H9 (cell line): ENCODE results near the gene TCFL5. TPM values are rescaled to one million over a fixed set of nuclear protein-coding genes. Genes with fewer than 3 reads are reported as not detected.
A peak's percentile ranks its signal among the peaks of the same experiment; 100 is the strongest.

Experiments used
- DNase-seq: peaks from one replicate; pipeline ENCODE4 v3.0.0-alpha.2; 2017
- H2AFZ ChIP-seq: one replicate; pipeline ENCODE4 v1.6.1; 2013; ENCODE audit warnings: mild to moderate bottlenecking, low read length, control low read depth, moderate library complexity
- H2AK5ac ChIP-seq: 2 replicates; pipeline ENCODE4 v1.6.1; 2013; ENCODE audit warnings: low read length, control low read depth, mixed read lengths; ENCODE audit not compliant: insufficient read length
- H2BK120ac ChIP-seq: one replicate; pipeline ENCODE4 v1.6.1; 2013; ENCODE audit warnings: low read depth, mild to moderate bottlenecking, low read length, control low read depth, inconsistent platforms; ENCODE audit not compliant: poor library complexity, severe bottlenecking
- H2BK12ac ChIP-seq: 2 replicates; pipeline ENCODE4 v1.6.1; 2013; ENCODE audit warnings: low read length, control low read depth, mixed read lengths, low read depth; ENCODE audit not compliant: insufficient read length
- H2BK15ac ChIP-seq: 2 replicates; pipeline ENCODE4 v1.6.1; 2013; ENCODE audit warnings: low read depth, low read length, control low read depth
- H2BK20ac ChIP-seq: one replicate; pipeline ENCODE4 v1.6.1; 2013; ENCODE audit warnings: low read depth, mild to moderate bottlenecking, low read length, control low read depth, inconsistent platforms; ENCODE audit not compliant: poor library complexity, severe bottlenecking
- H2BK5ac ChIP-seq: 2 replicates; pipeline ENCODE4 v1.6.1; 2013; ENCODE audit warnings: low read length, control low read depth, mixed read lengths; ENCODE audit not compliant: insufficient read length
- H3K14ac ChIP-seq: 2 replicates; pipeline ENCODE4 v1.6.1; 2013; ENCODE audit warnings: low read length, control low read depth; ENCODE audit not compliant: insufficient read depth
- H3K18ac ChIP-seq: 2 replicates; pipeline ENCODE4 v1.6.1; 2013; ENCODE audit warnings: low read depth, mild to moderate bottlenecking, mixed read lengths, low read length, control low read depth; ENCODE audit not compliant: insufficient read length
- H3K23ac ChIP-seq: 2 replicates; pipeline ENCODE4 v1.6.1; 2013; ENCODE audit warnings: low read length, control low read depth, mixed read lengths, low read depth; ENCODE audit not compliant: insufficient read length
- H3K23me2 ChIP-seq: 2 replicates; pipeline ENCODE4 v1.6.1; 2013; ENCODE audit warnings: low read depth, mild to moderate bottlenecking, mixed read lengths, low read length, control low read depth; ENCODE audit not compliant: insufficient read length, poor library complexity, severe bottlenecking
- H3K27ac ChIP-seq: 2 replicates; pipeline ENCODE4 v1.5.1; 2013; ENCODE audit warnings: low read length, control low read depth, mixed read lengths, low read depth; ENCODE audit not compliant: insufficient read length
- H3K27me3 ChIP-seq: 2 replicates; pipeline ENCODE4 v1.6.1; 2013; ENCODE audit warnings: low read length, control low read depth, inconsistent platforms; ENCODE audit not compliant: insufficient read depth
- H3K4ac ChIP-seq: 2 replicates; pipeline ENCODE4 v1.6.1; 2013; ENCODE audit warnings: low read depth, mild to moderate bottlenecking, control low read depth, inconsistent platforms, low read length, moderate library complexity
- H3K4me1 ChIP-seq: 2 replicates; pipeline ENCODE4 v1.6.1; 2013; ENCODE audit warnings: low read length, control low read depth, inconsistent platforms; ENCODE audit not compliant: insufficient read depth
- H3K4me2 ChIP-seq: 2 replicates; pipeline ENCODE4 v1.6.1; 2013; ENCODE audit warnings: low read length, control low read depth, mixed read lengths; ENCODE audit not compliant: insufficient read length, insufficient read depth
- H3K56ac ChIP-seq: 2 replicates; pipeline ENCODE4 v1.6.1; 2013; ENCODE audit warnings: low read depth, mild to moderate bottlenecking, mixed read lengths, low read length, control low read depth; ENCODE audit not compliant: insufficient read length
- H3K79me1 ChIP-seq: 2 replicates; pipeline ENCODE4 v1.6.1; 2013; ENCODE audit warnings: low read depth, mild to moderate bottlenecking, moderate library complexity, low read length, control low read depth, inconsistent platforms; ENCODE audit not compliant: insufficient read depth, poor library complexity, severe bottlenecking
- H3K79me2 ChIP-seq: 2 replicates; pipeline ENCODE4 v1.6.1; 2013; ENCODE audit warnings: low read length, control low read depth, inconsistent platforms; ENCODE audit not compliant: insufficient read depth
- H3K9ac ChIP-seq: 2 replicates; pipeline ENCODE4 v1.6.1; 2013; ENCODE audit warnings: low read length, control low read depth, mixed read lengths; ENCODE audit not compliant: insufficient read length; ENCODE audit errors: extremely low read depth
- H3K9me3 ChIP-seq: one replicate; pipeline ENCODE4 v1.6.1; 2013; ENCODE audit warnings: low read depth, low read length, inconsistent platforms; ENCODE audit not compliant: control insufficient read depth
- H3T11ph ChIP-seq: one replicate; pipeline ENCODE4 v1.6.1; 2013; ENCODE audit warnings: mild to moderate bottlenecking, low read length, control low read depth, inconsistent platforms
- H4K20me1 ChIP-seq: one replicate; pipeline ENCODE4 v1.6.1; 2013; ENCODE audit not compliant: control insufficient read depth, insufficient read length, insufficient read depth
- H4K5ac ChIP-seq: 2 replicates; pipeline ENCODE4 v1.6.1; 2013; ENCODE audit warnings: low read depth, mild to moderate bottlenecking, mixed read lengths, low read length, control low read depth; ENCODE audit not compliant: insufficient read length
- H4K8ac ChIP-seq: replicated peaks from 2 replicates; pipeline ENCODE4 v1.6.1; 2013; ENCODE audit warnings: low read length, control low read depth, mixed read lengths, low read depth; ENCODE audit not compliant: insufficient read length
- H4K91ac ChIP-seq: 2 replicates; pipeline ENCODE4 v1.6.1; 2013; ENCODE audit warnings: low read depth, mild to moderate bottlenecking, moderate library complexity, mixed read lengths, low read length, control low read depth; ENCODE audit not compliant: insufficient read length
- H3K27ac Mint-ChIP-seq, 3 experiments: 2 replicates in 2 of 3; 3 replicates in 1 of 3; pipeline ENCODE4 v1.8.0; 2020 to 2021; ENCODE audit warnings: mixed read lengths in 3 of 3, mild to moderate bottlenecking in 1 of 3, moderate library complexity in 1 of 3
- H3K27me3 Mint-ChIP-seq: 2 replicates; pipeline ENCODE4 v1.8.0; 2021; ENCODE audit warnings: low read depth, mild to moderate bottlenecking, moderate library complexity, mixed read lengths
- H3K36me3 Mint-ChIP-seq, 3 experiments: 2 replicates in 2 of 3; 3 replicates in 1 of 3; pipeline ENCODE4 v1.8.0; 2020 to 2021; ENCODE audit warnings: low read depth in 3 of 3, mixed read lengths in 3 of 3; ENCODE audit not compliant: insufficient read depth in 1 of 3
- H3K4me1 Mint-ChIP-seq, 2 experiments: 2 replicates each; pipeline ENCODE4 v1.8.0; 2020; ENCODE audit warnings: mixed read lengths in 2 of 2
- H3K4me3 Mint-ChIP-seq, 2 experiments: 2 replicates in 1 of 2; 3 replicates in 1 of 2; pipeline ENCODE4 v1.8.0; 2020 to 2021; ENCODE audit warnings: mild to moderate bottlenecking in 2 of 2, mixed read lengths in 2 of 2, moderate library complexity in 1 of 2
- H3K9me3 Mint-ChIP-seq, 2 experiments: 2 replicates in 1 of 2; 3 replicates in 1 of 2; pipeline ENCODE4 v1.8.0; 2020; ENCODE audit warnings: mild to moderate bottlenecking in 2 of 2, mixed read lengths in 2 of 2, moderate library complexity in 1 of 2
- WGBS: extraction: QIAGEN DNeasy Blood & Tissue Kit; methylation state at CpG from one replicate; pipeline ENCODE4 v1.1.7; 2013; ENCODE audit warnings: missing lambda C conversion rate, low lambda C conversion rate, mixed read lengths; ENCODE audit not compliant: insufficient read length; ENCODE audit errors: extremely low coverage; 5-methylcytosine and 5-hydroxymethylcytosine counted together
- total RNA-seq: library from RNA; stranded (reverse); gene quantifications from 2 replicates; pipeline ENCODE4 v1.2.1, GENCODE V29; 2021
- TF ChIP-seq, protein P1 (sequence below): fragments of 200-600 bp; sonication (generic); conservative IDR thresholded peaks from 3 replicates; pipeline ENCODE4 v1.8.0; 2021; ENCODE audit warnings: antibody characterized with exemption, mild to moderate bottlenecking

Gene TCFL5
- total RNA-seq, 1 experiment from 2014 or later = 16.4 TPM

DNA sequence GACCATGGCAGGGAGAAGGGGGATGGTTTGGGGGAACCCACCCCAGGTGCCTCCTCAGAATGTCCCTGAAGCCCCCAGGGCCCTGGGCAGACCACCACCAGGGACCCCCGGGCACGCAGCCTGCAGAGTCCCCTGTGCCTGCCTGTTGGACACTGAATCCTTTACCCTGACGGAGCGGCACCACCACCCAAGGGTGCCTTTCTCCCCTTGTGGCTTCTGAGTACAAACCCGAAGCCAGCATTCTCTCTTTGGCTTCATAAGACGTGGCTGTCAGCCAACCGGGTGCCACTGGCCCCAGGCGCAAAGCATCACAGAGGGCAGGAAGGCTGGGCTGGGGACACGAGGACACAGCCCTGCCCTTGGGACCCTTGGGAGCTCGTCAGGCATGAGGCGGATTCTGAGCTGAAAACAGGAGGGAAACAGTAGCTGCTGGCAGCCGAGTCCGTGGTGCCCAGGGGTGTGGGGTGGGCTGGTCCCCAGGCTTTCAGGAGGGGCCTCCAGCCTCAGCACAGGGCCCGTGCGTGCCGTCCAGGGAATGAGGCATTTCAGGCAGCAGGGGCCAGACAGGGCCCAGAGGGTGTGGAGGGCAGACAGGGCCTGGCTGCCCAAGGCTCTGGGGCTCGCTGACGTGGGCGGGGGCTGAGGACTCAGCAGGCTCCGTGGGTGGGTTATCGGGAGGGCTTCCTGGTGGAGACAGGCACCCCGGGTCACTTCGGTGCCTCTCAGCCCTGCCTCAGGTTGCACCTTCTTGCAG lies 41.2 kb downstream of the TCFL5 start:
- no peak for DNase-seq
- Histone ChIP-seq H4K91ac (no peak overlapping the region), H3K4me2 (no peak overlapping the region), H3K56ac (no peak overlapping the region), H4K5ac (no peak overlapping the region), H3K79me1 (no peaks in the 10 kb centered on the region), H3K23ac (no peak overlapping the region), H2BK120ac (no peak overlapping the region), H3K4ac (no peak overlapping the region), H3K4me1 (no peaks in the 10 kb centered on the region; the same call in 1 of the 2 replicates), H3K27ac (no peak overlapping the region), H2AK5ac (no peak overlapping the region), H3K27me3 (no peaks in the 10 kb centered on the region), H3T11ph (no peak overlapping the region), H3K9me3 (no peaks in the 10 kb centered on the region), H2AFZ (no peak overlapping the region), H3K23me2 (peaks cover 16% of the 10 kb centered on the region), H3K18ac (no peak overlapping the region), H2BK5ac (no peak overlapping the region), H4K8ac (no peak overlapping the region), H3K9ac (no peak overlapping the region), H2BK15ac (no peak overlapping the region), H2BK20ac (no peak overlapping the region), H2BK12ac (no peak overlapping the region), H3K14ac (no peak overlapping the region), H3K79me2 (no peaks in the 10 kb centered on the region), H4K20me1 (no peaks in the 10 kb centered on the region)
- H3K27me3 Mint-ChIP-seq = peaks cover 1% of the 10 kb centered on the region; the same call in 1 of the 2 replicates
- no CpG with 5 or more reads among the region's 23 CpGs for WGBS
- peaks cover 16 to 19% of the 10 kb centered on the region in 2 experiments for H3K4me1 Mint-ChIP-seq
- peak overlapping the region in 1 of 2 experiments; percentile 17; a peak in 1 of 5 replicates for H3K4me3 Mint-ChIP-seq
- no peaks in the 10 kb centered on the region for H3K9me3 Mint-ChIP-seq
- no peak overlapping the region for H3K27ac Mint-ChIP-seq
- peaks cover 0 to 5% (median 0%) of the 10 kb centered on the region in 3 experiments; a peak in 1 of 7 replicates for H3K36me3 Mint-ChIP-seq
- TF ChIP-seq, protein P1, sequence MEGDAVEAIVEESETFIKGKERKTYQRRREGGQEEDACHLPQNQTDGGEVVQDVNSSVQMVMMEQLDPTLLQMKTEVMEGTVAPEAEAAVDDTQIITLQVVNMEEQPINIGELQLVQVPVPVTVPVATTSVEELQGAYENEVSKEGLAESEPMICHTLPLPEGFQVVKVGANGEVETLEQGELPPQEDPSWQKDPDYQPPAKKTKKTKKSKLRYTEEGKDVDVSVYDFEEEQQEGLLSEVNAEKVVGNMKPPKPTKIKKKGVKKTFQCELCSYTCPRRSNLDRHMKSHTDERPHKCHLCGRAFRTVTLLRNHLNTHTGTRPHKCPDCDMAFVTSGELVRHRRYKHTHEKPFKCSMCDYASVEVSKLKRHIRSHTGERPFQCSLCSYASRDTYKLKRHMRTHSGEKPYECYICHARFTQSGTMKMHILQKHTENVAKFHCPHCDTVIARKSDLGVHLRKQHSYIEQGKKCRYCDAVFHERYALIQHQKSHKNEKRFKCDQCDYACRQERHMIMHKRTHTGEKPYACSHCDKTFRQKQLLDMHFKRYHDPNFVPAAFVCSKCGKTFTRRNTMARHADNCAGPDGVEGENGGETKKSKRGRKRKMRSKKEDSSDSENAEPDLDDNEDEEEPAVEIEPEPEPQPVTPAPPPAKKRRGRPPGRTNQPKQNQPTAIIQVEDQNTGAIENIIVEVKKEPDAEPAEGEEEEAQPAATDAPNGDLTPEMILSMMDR = no peak
